GM23338 (cell line): Measurements from ENCODE around the gene OR2L5. TPM values are rescaled to one million over a fixed set of nuclear protein-coding genes. Genes with fewer than 3 reads are reported as not detected.

Source experiments
- ATAC-seq: fragments of 200-7000 bp; cut with Tn5 transposase; 3 replicates; pipeline ENCODE4 v1.9.1; 2020
- DNase-seq: peaks from one replicate; pipeline ENCODE4 v3.0.0-alpha.2; 2015; ENCODE audit warnings: low spot score
- H2AFZ ChIP-seq: fragments of 200-600 bp; sonication (generic); 2 replicates; pipeline ENCODE4 v1.8.0; 2016; ENCODE audit warnings: antibody characterized with exemption, mild to moderate bottlenecking, moderate library complexity
- H3F3A ChIP-seq: fragments of 200-600 bp; sonication (generic); replicated peaks from 2 replicates; pipeline ENCODE4 v1.8.0; 2017; ENCODE audit warnings: antibody characterized with exemption, mixed run types, low read depth
- H3K27ac ChIP-seq: fragments of 200-600 bp; sonication (generic); 2 replicates; pipeline ENCODE4 v1.6.1; 2016; ENCODE audit warnings: low read depth
- H3K27me3 ChIP-seq: fragments of 200-600 bp; sonication (generic); 2 replicates; pipeline ENCODE4 v1.8.0; 2016; ENCODE audit warnings: mild to moderate bottlenecking, mixed run types, moderate library complexity; ENCODE audit not compliant: insufficient read depth
- H3K36me3 ChIP-seq: fragments of 200-600 bp; sonication (generic); 2 replicates; pipeline ENCODE4 v1.8.0; 2016; ENCODE audit warnings: mild to moderate bottlenecking; ENCODE audit not compliant: insufficient read depth
- H3K4me1 ChIP-seq: fragments of 200-600 bp; sonication (generic); 2 replicates; pipeline ENCODE4 v1.8.0; 2016; ENCODE audit warnings: mild to moderate bottlenecking, moderate library complexity; ENCODE audit not compliant: insufficient read depth
- H3K4me2 ChIP-seq: fragments of 200-600 bp; sonication (generic); 2 replicates; pipeline ENCODE4 v1.7.1; 2017; ENCODE audit warnings: mixed run types
- H3K4me3 ChIP-seq: fragments of 200-600 bp; sonication (generic); 2 replicates; pipeline ENCODE4 v1.6.1; 2016; ENCODE audit warnings: mixed run types
- H3K79me2 ChIP-seq: fragments of 200-600 bp; sonication (generic); replicated peaks from 2 replicates; pipeline ENCODE4 v1.8.0; 2017; ENCODE audit warnings: mild to moderate bottlenecking; ENCODE audit not compliant: insufficient read depth
- H3K9me2 ChIP-seq: fragments of 200-600 bp; sonication (generic); 2 replicates; pipeline ENCODE4 v1.8.0; 2017; ENCODE audit not compliant: insufficient read depth
- H4K20me1 ChIP-seq: fragments of 200-600 bp; sonication (generic); replicated peaks from 2 replicates; pipeline ENCODE4 v1.8.0; 2017; ENCODE audit warnings: mild to moderate bottlenecking; ENCODE audit not compliant: insufficient read depth
- H3K27ac Mint-ChIP-seq: 2 replicates; pipeline ENCODE4 v1.8.0; 2020; ENCODE audit warnings: inconsistent platforms, mild to moderate bottlenecking, moderate library complexity, mixed read lengths
- H3K27me3 Mint-ChIP-seq: 3 replicates; pipeline ENCODE4 v1.8.0; 2022; ENCODE audit warnings: low read depth, mild to moderate bottlenecking, moderate library complexity, mixed read lengths, inconsistent platforms; ENCODE audit not compliant: insufficient read depth, poor library complexity
- H3K36me3 Mint-ChIP-seq: 3 replicates; pipeline ENCODE4 v1.8.0; 2021; ENCODE audit warnings: low read depth, mild to moderate bottlenecking, inconsistent platforms, moderate library complexity, mixed read lengths
- H3K4me1 Mint-ChIP-seq: 3 replicates; pipeline ENCODE4 v1.8.0; 2020; ENCODE audit warnings: mild to moderate bottlenecking, inconsistent platforms, mixed read lengths
- H3K4me3 Mint-ChIP-seq: 3 replicates; pipeline ENCODE4 v1.8.0; 2021; ENCODE audit warnings: moderate library complexity, mild to moderate bottlenecking, inconsistent platforms, mixed read lengths
- H3K9me3 Mint-ChIP-seq: 3 replicates; pipeline ENCODE4 v1.8.0; 2020; ENCODE audit warnings: moderate library complexity, mild to moderate bottlenecking, inconsistent platforms, mixed read lengths
- CREB1 ChIP-seq: fragments of 250-450 bp; sonication (Bioruptor Pico); IDR thresholded peaks from 2 replicates; pipeline ENCODE4 v1.5.0; 2020; ENCODE audit warnings: low read depth, mild to moderate bottlenecking, moderate library complexity
- CTCF ChIP-seq, 2 experiments: fragments of 200-600 bp in 1 of 2; sonication (generic) in 1 of 2; conservative IDR thresholded peaks; 2 replicates each; pipeline versions ENCODE4 v1.5.1 to v1.6.1; 2016 to 2017; ENCODE audit warnings: antibody characterized with exemption in 2 of 2, low read depth in 2 of 2, mild to moderate bottlenecking in 2 of 2, moderate library complexity in 1 of 2
- EZH2 ChIP-seq: fragments of 200-600 bp; sonication (generic); IDR thresholded peaks from one replicate; pipeline ENCODE4 v1.8.0; 2017; ENCODE audit warnings: antibody characterized with exemption, mild to moderate bottlenecking, low read depth; ENCODE audit not compliant: unreplicated experiment
- EZH2phosphoT487 ChIP-seq: fragments of 200-600 bp; sonication (generic); IDR thresholded peaks from one replicate; pipeline ENCODE4 v1.8.1; 2018; ENCODE audit warnings: antibody characterized with exemption; ENCODE audit not compliant: unreplicated experiment
- JUNB ChIP-seq: IDR thresholded peaks from one replicate; pipeline ENCODE4 v1.6.1; 2016; ENCODE audit warnings: antibody characterized with exemption; ENCODE audit not compliant: unreplicated experiment
- POLR2AphosphoS5 ChIP-seq: IDR thresholded peaks from 2 replicates; pipeline ENCODE4 v1.6.1; 2016; ENCODE audit warnings: antibody characterized with exemption, low read depth
- REST ChIP-seq: IDR thresholded peaks from one replicate; pipeline ENCODE4 v1.6.1; 2018; ENCODE audit warnings: antibody characterized with exemption; ENCODE audit not compliant: unreplicated experiment
- STAT1 ChIP-seq: IDR thresholded peaks from one replicate; pipeline ENCODE4 v1.6.1; 2016; ENCODE audit warnings: antibody characterized with exemption; ENCODE audit not compliant: unreplicated experiment
- ZNF114 ChIP-seq: fragments of 250-450 bp; sonication (Bioruptor Pico); IDR thresholded peaks from 2 replicates; pipeline ENCODE4 v1.5.0; 2020; ENCODE audit warnings: mild to moderate bottlenecking, moderate library complexity
- ZNF331 ChIP-seq: fragments of 250-450 bp; sonication (Bioruptor Pico); IDR thresholded peaks from 2 replicates; pipeline ENCODE4 v1.5.0; 2020; ENCODE audit warnings: low read depth, mild to moderate bottlenecking, moderate library complexity
- ZNF462 ChIP-seq: fragments of 250-450 bp; sonication (Bioruptor Pico); IDR thresholded peaks from 2 replicates; pipeline ENCODE4 v1.5.0; 2020; ENCODE audit warnings: mild to moderate bottlenecking, moderate library complexity
- polyA plus RNA-seq: library from polyadenylated mRNA; unstranded; fragments of >200 nt; fragmentation: Nextera tagmentation; extraction: Ambion mirVana; gene quantifications from 2 replicates; pipeline ENCODE4 v1.2.1, GENCODE V29; 2016
- total RNA-seq: library from RNA; depleted of rRNA; stranded (reverse); fragments of >200 nt; shearing (Covaris generic); gene quantifications from 2 replicates; pipeline ENCODE4 v1.2.3, GENCODE V29; 2014

The OR2L5 gene
- total and polyA plus RNA-seq, 2 experiments from 2014 or later: not detected

GRCh38 chr1:248047008-248047407 lies 33.5 kb downstream of the OR2L5 start:
- Mint-ChIP-seq H3K36me3 (peaks cover 21% of the 10 kb centered on the region; the same call in 2 of the 3 replicates), H3K4me3 (no peak overlapping the region), H3K9me3 (peaks cover 75% of the 10 kb centered on the region), H3K27ac (no peak overlapping the region), H3K4me1 (no peaks in the 10 kb centered on the region), H3K27me3 (no peaks in the 10 kb centered on the region)
- Histone ChIP-seq H3K36me3 (peaks cover 5% of the 10 kb centered on the region; the same call in 1 of the 2 replicates), H3K4me2 (no peak overlapping the region), H3K27ac (no peak overlapping the region), H2AFZ (no peak overlapping the region), H3K27me3 (no peaks in the 10 kb centered on the region), H3F3A (no peaks in the 10 kb centered on the region), H3K4me1 (no peaks in the 10 kb centered on the region), H4K20me1 (no peaks in the 10 kb centered on the region), H3K9me2 (no peaks in the 10 kb centered on the region), H3K4me3 (no peak overlapping the region), H3K79me2 (no peaks in the 10 kb centered on the region)
- ATAC-seq (no peak), DNase-seq (no peak)
- TF ChIP-seq CREB1 (no peak), EZH2 (no peak), ZNF331 (CRISPR knock-in tag) (no peak), JUNB (no peak)

- Histone ChIP-seq H3K4me3 (no peak overlapping the region), H3K4me1 (no peaks in the 10 kb centered on the region), H3K27me3 (no peaks in the 10 kb centered on the region), H2AFZ (no peak overlapping the region), H3K27ac (no peak overlapping the region), H3F3A (no peaks in the 10 kb centered on the region), H3K4me2 (no peak overlapping the region), H3K36me3 (peaks cover 13% of the 10 kb centered on the region; the same call in 1 of the 2 replicates), H3K79me2 (no peaks in the 10 kb centered on the region), H4K20me1 (no peaks in the 10 kb centered on the region), H3K9me2 (no peaks in the 10 kb centered on the region)
- no peak overlapping the region for H3K27ac Mint-ChIP-seq
- peaks cover 80% of the 10 kb centered on the region for H3K9me3 Mint-ChIP-seq
- peaks cover 35% of the 10 kb centered on the region for H3K36me3 Mint-ChIP-seq
- DNase-seq (no peak), ATAC-seq (no peak)
- H3K4me1 Mint-ChIP-seq: no peaks in the 10 kb centered on the region
- no peaks in the 10 kb centered on the region for H3K27me3 Mint-ChIP-seq
- H3K4me3 Mint-ChIP-seq: no peak overlapping the region
- TF ChIP-seq JUNB (no peak), ZNF462 (CRISPR knock-in tag) (no peak), EZH2 (no peak), CREB1 (no peak), POLR2AphosphoS5 (no peak), ZNF114 (CRISPR knock-in tag) (no peak), CTCF (conservative IDR thresholded peaks at IDR 0.05; ENCODE audit: low read depth in 2 of 2) (no peak), STAT1 (no peak), REST (no peak), ZNF331 (CRISPR knock-in tag) (no peak), EZH2phosphoT487 (no peak)
Observed at GRCh38 chr1:248054671-248055070, 41.2 kb downstream of the OR2L5 start.
